SU-DHL-6 (cell line): ENCODE data around the gene APPBP2.
A peak's percentile ranks its signal among the peaks of the same experiment; 100 is the strongest.
"Not testable (repeated sequence)": the region's sequence is repeated elsewhere in the genome, so short reads cannot be mapped to it uniquely, and the experiment has no call there.

Experiments
- H2AFZ ChIP-seq: fragments of 200-600 bp; sonication (generic); 2 replicates; pipeline ENCODE4 v1.6.1; 2014; ENCODE audit warnings: low read depth, mild to moderate bottlenecking, moderate library complexity, mixed read lengths, antibody characterized with exemption, low read length; ENCODE audit not compliant: severe bottlenecking
- H3F3A ChIP-seq: fragments of 200-600 bp; shearing (Covaris generic); 2 replicates; pipeline ENCODE4 v1.6.0; 2016; ENCODE audit warnings: antibody characterized with exemption, mild to moderate bottlenecking; ENCODE audit not compliant: insufficient read depth
- H3K27ac ChIP-seq: fragments of 200-600 bp; sonication (generic); 2 replicates; pipeline ENCODE4 v1.5.1; 2016; ENCODE audit warnings: low read depth, mild to moderate bottlenecking, low read length, moderate library complexity, mixed read lengths
- H3K27me3 ChIP-seq: fragments of 200-600 bp; sonication (generic), shearing (Covaris generic); 2 replicates; pipeline ENCODE4 v1.6.0; 2014; ENCODE audit warnings: mild to moderate bottlenecking, low read length
- H3K36me3 ChIP-seq: fragments of 200-600 bp; sonication (generic); 2 replicates; pipeline ENCODE4 v1.6.1; 2014; ENCODE audit warnings: mild to moderate bottlenecking, low read length, mixed read lengths
- H3K4me2 ChIP-seq: fragments of 300-600, 200-600 bp; shearing (Covaris generic), sonication (generic); 2 replicates; pipeline ENCODE4 v1.6.0; 2014; ENCODE audit warnings: low read length, low read depth, mild to moderate bottlenecking; ENCODE audit not compliant: poor library complexity, severe bottlenecking
- H3K4me3 ChIP-seq: fragments of 200-600 bp; sonication (generic); 2 replicates; pipeline ENCODE4 v1.5.1; 2014; ENCODE audit warnings: antibody characterized with exemption, low read length, mild to moderate bottlenecking, mixed read lengths; ENCODE audit not compliant: insufficient read depth, poor library complexity, severe bottlenecking
- H3K79me2 ChIP-seq: fragments of 200-600 bp; sonication (generic); 2 replicates; pipeline ENCODE4 v1.6.1; 2014; ENCODE audit warnings: mild to moderate bottlenecking, low read length, moderate library complexity; ENCODE audit not compliant: insufficient read depth
- H3K9ac ChIP-seq: fragments of 200-600 bp; sonication (generic); 2 replicates; pipeline ENCODE4 v1.7.0; 2014; ENCODE audit warnings: mild to moderate bottlenecking, low read length
- H3K9me2 ChIP-seq: fragments of 200-600 bp; sonication (generic); replicated peaks from 2 replicates; pipeline ENCODE4 v1.6.1; 2014; ENCODE audit warnings: low read length; ENCODE audit not compliant: insufficient read depth
- H3K9me3 ChIP-seq: fragments of 200-600 bp; sonication (generic); 2 replicates; pipeline ENCODE4 v1.6.1; 2014; ENCODE audit warnings: low read length, mixed read lengths; ENCODE audit not compliant: insufficient read depth
- H4K20me1 ChIP-seq: fragments of 200-600 bp; sonication (generic); 2 replicates; pipeline ENCODE4 v1.6.1; 2014; ENCODE audit warnings: low read depth, mild to moderate bottlenecking, antibody characterized with exemption, low read length, moderate library complexity, mixed read lengths
- EZH2phosphoT487 ChIP-seq: fragments of 200-600 bp; sonication (generic), shearing (Covaris generic); conservative IDR thresholded peaks from 2 replicates; pipeline ENCODE4 v1.6.1; 2018; ENCODE audit warnings: mild to moderate bottlenecking, antibody characterized with exemption, low read length, moderate library complexity, mixed read lengths
- TF ChIP-seq, protein P1 (sequence below): fragments of 200-600 bp; sonication (generic); IDR thresholded peaks from one replicate; pipeline ENCODE4 v1.5.1; 2017; ENCODE audit warnings: antibody characterized with exemption, mild to moderate bottlenecking, low read length, moderate library complexity; ENCODE audit not compliant: insufficient read depth, poor library complexity, severe bottlenecking

Gene APPBP2

DNA sequence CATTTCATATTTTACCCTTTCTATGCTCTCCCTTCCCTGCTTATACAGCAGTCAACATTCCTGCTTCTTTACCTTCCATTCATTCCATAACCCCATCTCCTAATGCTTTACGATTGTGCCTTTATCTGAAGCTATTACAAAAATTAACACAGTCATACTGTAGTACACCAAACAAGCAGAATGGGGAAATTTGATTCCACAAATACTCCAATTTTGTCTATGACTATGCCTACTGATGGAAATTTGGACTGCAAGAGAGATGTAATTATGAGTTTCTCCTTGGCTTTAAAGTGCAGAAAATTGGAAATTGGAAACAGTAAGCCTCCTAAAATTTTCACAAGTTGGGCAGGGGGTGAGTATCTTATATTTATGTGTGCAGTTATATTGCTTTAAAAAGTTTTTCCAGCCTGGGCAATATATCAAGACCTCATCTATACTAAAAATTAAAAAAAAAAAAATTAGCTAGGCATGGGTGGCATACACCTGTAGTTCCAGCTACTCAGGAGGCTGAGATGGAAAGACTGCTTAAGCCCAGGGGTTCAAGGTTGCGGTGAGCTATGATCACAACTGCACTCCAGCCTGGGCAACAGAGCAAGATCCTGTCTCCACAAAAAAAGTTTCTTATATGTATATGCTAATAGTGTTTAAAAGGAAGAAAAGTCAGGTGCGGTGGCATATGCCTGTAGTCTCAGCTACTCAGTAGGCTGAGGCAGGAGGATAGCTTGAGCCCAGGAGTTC is 3.0 kb downstream of the APPBP2 start:
- Histone ChIP-seq H3K9me3 (no peaks in the 10 kb centered on the region), H2AFZ (no peak overlapping the region), H4K20me1 (no peaks in the 10 kb centered on the region), H3K4me3 (no peak overlapping the region), H3K9me2 (no peaks in the 10 kb centered on the region), H3F3A (no peaks in the 10 kb centered on the region; the same call in 1 of the 2 replicates), H3K9ac (no peak overlapping the region), H3K36me3 (no peaks in the 10 kb centered on the region), H3K27ac (no peak overlapping the region), H3K79me2 (peaks cover 61% of the 10 kb centered on the region), H3K4me2 (peak overlapping the region; percentile 96), H3K27me3 (no peaks in the 10 kb centered on the region)
- TF ChIP-seq, protein P1, sequence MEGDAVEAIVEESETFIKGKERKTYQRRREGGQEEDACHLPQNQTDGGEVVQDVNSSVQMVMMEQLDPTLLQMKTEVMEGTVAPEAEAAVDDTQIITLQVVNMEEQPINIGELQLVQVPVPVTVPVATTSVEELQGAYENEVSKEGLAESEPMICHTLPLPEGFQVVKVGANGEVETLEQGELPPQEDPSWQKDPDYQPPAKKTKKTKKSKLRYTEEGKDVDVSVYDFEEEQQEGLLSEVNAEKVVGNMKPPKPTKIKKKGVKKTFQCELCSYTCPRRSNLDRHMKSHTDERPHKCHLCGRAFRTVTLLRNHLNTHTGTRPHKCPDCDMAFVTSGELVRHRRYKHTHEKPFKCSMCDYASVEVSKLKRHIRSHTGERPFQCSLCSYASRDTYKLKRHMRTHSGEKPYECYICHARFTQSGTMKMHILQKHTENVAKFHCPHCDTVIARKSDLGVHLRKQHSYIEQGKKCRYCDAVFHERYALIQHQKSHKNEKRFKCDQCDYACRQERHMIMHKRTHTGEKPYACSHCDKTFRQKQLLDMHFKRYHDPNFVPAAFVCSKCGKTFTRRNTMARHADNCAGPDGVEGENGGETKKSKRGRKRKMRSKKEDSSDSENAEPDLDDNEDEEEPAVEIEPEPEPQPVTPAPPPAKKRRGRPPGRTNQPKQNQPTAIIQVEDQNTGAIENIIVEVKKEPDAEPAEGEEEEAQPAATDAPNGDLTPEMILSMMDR, result no peak
- TF ChIP-seq EZH2phosphoT487, result no peak

DNA sequence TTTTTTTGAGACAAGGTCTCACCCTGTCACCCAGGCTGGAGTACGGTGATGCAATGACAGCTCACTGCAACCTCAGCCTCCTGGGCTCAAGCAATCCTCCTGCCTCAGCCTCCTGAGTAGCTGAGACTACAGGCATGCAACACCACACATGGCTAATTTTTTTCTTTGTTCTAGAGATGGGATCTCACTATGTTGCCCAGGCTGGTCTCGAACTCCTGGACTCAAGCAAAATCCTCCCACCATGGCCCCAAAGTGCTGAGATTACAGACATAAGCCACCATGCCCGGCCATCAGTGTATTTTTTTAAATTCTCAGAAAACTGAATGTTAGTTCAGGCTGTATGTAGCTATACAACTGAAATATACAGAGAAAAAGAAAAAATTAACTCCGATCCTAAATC is 6.2 kb downstream of the APPBP2 start:
- no peaks in the 10 kb centered on the region for H3K9me2 ChIP-seq
- no peaks in the 10 kb centered on the region for H4K20me1 ChIP-seq
- TF ChIP-seq, protein P1, result no peak
- no peak for TF ChIP-seq EZH2phosphoT487
- H2AFZ ChIP-seq, result no peak overlapping the region
- H3K79me2 ChIP-seq, result peaks cover 60% of the 10 kb centered on the region
- no peaks in the 10 kb centered on the region for H3K36me3 ChIP-seq
- no peak overlapping the region for H3K4me2 ChIP-seq
- H3K4me3 ChIP-seq, result no peak overlapping the region
- no peaks in the 10 kb centered on the region for H3K27me3 ChIP-seq
- no peaks in the 10 kb centered on the region for H3K9me3 ChIP-seq
- H3F3A ChIP-seq, result no peaks in the 10 kb centered on the region; the same call in 1 of the 2 replicates
- no peak overlapping the region for H3K9ac ChIP-seq
- H3K27ac ChIP-seq, result no peak overlapping the region

DNA sequence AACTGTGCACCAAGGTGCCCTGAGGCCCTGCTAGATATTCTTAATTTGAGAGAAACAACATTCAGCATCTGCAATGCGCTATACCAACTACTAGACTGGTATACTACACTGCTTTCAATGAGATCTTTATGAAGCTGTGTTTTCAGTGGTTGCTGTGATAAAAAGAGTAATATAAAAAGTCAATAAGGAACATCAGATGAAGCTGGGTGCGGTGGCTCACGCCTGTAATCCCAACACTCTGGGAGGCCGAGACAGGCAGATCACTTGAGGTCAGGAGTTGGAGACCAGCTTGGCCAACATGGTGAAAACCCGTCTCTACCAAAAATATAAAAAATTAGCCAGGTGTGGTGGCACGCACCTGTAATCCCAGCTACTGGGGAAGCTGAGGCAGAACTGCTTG is 10.4 kb downstream of the APPBP2 start:
- not testable (repeated sequence) for H3K9me2 ChIP-seq, H3K4me3 ChIP-seq, H3K36me3 ChIP-seq, H3K4me2 ChIP-seq, H3K27ac ChIP-seq, H3K27me3 ChIP-seq, H3K9me3 ChIP-seq, H3F3A ChIP-seq, H3K9ac ChIP-seq, H4K20me1 ChIP-seq, H2AFZ ChIP-seq
- H3K79me2 ChIP-seq, result peaks cover 33% of the 10 kb centered on the region; the same call in 1 of the 2 replicates

DNA sequence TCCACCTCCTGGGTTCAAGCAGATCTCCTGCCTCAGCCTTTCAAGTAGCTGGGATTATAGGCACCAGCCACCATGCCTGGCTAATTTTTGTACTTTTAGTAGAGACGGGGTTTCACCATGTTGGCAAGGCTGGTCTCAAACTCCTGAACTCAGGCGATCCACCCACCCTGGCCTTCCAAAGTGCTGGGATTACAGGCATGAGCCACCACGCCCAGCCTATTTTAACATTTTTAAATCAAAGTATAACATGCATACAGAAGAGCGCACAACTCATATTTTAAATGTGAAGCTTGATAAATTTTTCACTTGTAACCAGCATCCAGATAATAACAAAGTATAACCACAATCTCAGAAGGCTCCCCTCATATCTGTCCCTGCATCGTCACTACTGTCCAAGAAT is 10.8 kb downstream of the APPBP2 start:
- not testable (repeated sequence) for H3K27ac ChIP-seq, H2AFZ ChIP-seq, H3K4me2 ChIP-seq, H3K36me3 ChIP-seq, H3K9me2 ChIP-seq, H3F3A ChIP-seq, H3K9me3 ChIP-seq, H3K27me3 ChIP-seq, H3K9ac ChIP-seq, H4K20me1 ChIP-seq, H3K4me3 ChIP-seq
- H3K79me2 ChIP-seq, result peaks cover 33% of the 10 kb centered on the region
